GM10266 (cell line): ENCODE data around the gene TRIM6.
"Not testable (repeated sequence)": the region's sequence is repeated elsewhere in the genome, so short reads cannot be mapped to it uniquely, and the experiment has no call there.

Experiments used
- DNase-seq: peaks from one replicate; pipeline ENCODE4 v3.0.0; 2012; ENCODE audit errors: extremely low spot score
- TF ChIP-seq, protein P1 (sequence below): IDR thresholded peaks from 2 replicates; pipeline ENCODE4 v1.5.1; 2012; ENCODE audit warnings: mild to moderate bottlenecking, low read depth; ENCODE audit not compliant: control insufficient read depth, insufficient read depth; ENCODE audit errors: missing control alignments

TRIM6 gene

DNA sequence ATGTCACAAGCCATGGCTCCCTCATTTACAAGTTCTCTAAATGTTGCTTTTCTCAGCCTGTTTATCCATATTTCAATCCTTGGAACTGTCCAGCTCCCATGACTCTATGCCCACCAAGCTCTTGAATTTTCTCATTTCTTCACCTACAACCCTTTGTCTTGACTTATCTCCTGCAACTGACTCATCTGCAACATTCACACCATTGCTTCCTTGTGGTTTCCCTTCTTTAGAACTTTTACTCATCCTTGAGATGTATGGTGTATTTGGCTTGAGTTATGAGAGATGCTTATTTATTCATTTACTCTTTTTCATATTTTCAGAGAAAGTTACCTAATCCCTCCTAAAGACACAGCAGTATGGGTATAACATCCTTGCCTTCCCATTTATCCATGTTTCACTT is 47.1 kb downstream of the TRIM6 start:
- no peak for DNase-seq
- TF ChIP-seq, protein P1, sequence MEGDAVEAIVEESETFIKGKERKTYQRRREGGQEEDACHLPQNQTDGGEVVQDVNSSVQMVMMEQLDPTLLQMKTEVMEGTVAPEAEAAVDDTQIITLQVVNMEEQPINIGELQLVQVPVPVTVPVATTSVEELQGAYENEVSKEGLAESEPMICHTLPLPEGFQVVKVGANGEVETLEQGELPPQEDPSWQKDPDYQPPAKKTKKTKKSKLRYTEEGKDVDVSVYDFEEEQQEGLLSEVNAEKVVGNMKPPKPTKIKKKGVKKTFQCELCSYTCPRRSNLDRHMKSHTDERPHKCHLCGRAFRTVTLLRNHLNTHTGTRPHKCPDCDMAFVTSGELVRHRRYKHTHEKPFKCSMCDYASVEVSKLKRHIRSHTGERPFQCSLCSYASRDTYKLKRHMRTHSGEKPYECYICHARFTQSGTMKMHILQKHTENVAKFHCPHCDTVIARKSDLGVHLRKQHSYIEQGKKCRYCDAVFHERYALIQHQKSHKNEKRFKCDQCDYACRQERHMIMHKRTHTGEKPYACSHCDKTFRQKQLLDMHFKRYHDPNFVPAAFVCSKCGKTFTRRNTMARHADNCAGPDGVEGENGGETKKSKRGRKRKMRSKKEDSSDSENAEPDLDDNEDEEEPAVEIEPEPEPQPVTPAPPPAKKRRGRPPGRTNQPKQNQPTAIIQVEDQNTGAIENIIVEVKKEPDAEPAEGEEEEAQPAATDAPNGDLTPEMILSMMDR: no peak

GRCh38 chr11:5646139-5646538 is 49.7 kb downstream of the TRIM6 start:
- DNase-seq: no peak
- TF ChIP-seq, protein P1: no peak

DNA sequence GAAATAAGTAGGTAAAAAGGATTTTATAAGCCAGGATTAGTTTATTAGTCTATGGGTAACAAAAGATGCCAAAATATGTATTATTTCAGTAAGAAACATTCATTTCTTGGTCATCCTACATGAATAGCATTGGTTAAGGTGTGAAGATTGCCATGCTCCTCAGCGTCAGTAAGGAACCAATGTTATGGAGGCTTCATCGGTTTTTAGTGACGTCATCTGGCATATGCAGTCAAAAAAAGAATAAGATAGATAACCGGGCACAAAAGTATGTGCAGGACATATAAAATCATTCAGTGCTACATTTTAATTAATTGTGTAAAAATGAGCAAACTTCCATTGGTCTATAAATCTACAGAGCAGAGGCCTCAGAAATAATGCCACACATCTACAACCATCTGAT is 59.0 kb downstream of the TRIM6 start:
- TF ChIP-seq, protein P1: no peak
- DNase-seq: no peak

DNA sequence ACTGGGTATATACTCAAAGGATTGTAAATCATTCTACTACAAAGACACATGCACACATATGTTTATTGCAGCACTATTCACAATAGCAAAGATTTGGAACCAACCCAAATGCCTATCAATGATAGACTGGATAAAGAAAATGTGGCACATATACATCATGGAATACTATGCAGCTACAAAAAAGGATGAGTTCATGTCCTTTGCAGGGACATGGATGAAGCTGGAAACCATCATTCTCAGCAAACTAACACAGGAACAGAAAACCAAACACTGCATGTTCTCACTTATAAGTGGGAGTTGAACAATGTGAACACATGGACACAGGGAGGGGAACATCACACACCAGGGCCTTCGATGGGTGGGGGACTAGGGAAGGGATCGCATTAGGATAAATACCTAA is 60.5 kb downstream of the TRIM6 start:
- not testable (repeated sequence) for DNase-seq

GRCh38 chr11:5658318-5658717 is 61.9 kb downstream of the TRIM6 start:
- no peak for DNase-seq
- TF ChIP-seq, protein P1: no peak
